GM18498 (cell line): ENCODE measurements around the gene COPS7A.
A peak's percentile ranks its signal among the peaks of the same experiment; 100 is the strongest.

Experiments used
- ATAC-seq: cut with Tn5 transposase; IDR thresholded peaks from one replicate; pipeline ENCODE4 v1.9.1; 2021; ENCODE audit warnings: mild to moderate bottlenecking, moderate library complexity; ENCODE audit not compliant: unreplicated experiment

COPS7A gene

GRCh38 chr12:6748761-6749160, 24.9 kb downstream of the COPS7A start:
- no peak for ATAC-seq

DNA sequence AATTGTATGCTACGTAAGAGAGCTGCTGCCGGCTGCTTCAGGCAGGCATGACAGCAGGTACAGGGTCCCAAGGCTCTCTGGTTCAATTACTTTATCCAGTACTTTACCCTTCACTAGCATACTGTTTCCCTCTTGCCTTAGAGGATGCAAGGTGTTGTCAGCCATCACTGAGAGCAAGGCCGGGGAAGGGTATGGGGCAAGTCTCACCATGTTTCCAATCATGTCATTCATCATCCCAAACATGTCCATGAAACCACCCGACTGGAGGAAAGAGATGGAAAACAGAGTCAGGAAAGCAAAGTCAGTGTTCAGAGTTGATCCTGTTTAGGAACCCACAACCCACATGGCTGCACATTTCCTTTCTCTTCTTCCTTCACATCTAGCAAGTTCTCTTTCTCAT, 26.7 kb downstream of the COPS7A start:
- no peak for ATAC-seq

DNA sequence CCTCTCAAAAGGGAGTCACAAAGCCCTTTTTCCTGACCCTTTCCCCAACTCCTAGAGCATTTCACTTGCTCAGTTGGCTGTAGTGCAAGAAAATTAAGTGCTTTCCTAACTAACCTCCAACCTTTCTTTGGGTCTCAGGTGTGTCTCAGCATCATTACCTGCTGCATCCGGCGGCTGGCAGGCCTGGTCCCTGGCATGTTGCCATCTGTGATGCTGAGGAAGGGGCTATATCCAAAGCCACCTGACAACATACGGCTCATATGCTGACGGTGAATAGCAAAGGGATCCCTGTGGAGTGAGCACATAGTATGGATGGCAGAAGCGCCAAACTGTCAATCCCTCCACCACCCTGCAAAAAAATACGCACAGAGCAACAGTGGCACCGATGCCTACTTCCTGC, 27.9 kb downstream of the COPS7A start:
- ATAC-seq = no peak

GRCh38 chr12:6752167-6752920, 28.5 kb downstream of the COPS7A start:
- no peak for ATAC-seq

GRCh38 chr12:6752921-6753771, 29.3 kb downstream of the COPS7A start, which contains the start of gene MLF2:
TSS of gene MLF2 (minus strand) at chr12:6753141. CDS start at chr12:6752334, 807 bp downstream.
- peak; percentile 91 for ATAC-seq

DNA sequence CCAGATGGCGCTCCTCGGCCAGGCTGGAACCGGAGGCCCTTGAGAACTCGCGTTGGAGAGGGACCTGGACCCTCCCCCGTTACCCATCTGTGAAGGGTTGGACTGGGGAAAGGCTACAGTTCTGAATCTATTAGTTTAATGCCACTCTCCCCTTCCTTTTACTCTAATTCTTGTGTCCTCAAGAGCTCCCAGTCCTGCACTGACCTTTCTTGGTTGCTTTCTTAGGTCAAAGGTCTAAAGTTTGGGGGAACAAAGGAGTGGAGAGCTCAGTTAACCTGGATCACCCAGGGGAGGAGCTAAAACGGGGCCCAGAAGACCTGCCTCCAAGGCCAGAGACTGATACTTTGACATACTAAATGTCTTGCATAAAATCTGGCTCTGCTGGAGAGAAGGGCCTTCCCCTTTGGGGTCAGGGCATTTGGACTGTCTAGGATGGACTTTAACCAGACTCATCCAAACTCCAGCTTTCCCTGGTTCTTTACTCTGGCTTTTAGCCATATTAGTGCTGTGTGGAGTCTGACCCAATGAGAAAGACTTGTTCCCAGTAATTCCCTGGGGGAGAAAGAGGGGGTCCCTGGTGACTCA, 30.0 kb downstream of the COPS7A start:
- no peak for ATAC-seq

DNA sequence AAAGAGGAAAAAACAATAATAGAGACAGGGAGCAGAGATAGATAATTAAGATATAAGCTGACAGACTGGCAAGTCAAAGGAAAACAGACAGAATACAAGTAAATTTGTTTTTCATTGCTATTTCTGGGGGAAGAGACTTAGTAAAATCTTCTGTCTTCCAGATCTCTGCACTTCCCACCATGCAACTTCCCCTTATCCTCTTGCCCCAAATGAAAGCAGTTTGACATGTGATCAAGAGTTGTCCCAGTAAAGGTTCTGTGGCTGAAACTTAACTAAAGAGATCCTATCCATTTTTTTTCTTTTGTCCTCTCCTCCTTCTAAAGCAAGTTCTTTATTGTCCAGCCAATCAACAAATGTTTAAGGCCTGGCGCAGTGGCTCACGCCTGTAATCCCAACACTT, 30.6 kb downstream of the COPS7A start:
- no peak for ATAC-seq

DNA sequence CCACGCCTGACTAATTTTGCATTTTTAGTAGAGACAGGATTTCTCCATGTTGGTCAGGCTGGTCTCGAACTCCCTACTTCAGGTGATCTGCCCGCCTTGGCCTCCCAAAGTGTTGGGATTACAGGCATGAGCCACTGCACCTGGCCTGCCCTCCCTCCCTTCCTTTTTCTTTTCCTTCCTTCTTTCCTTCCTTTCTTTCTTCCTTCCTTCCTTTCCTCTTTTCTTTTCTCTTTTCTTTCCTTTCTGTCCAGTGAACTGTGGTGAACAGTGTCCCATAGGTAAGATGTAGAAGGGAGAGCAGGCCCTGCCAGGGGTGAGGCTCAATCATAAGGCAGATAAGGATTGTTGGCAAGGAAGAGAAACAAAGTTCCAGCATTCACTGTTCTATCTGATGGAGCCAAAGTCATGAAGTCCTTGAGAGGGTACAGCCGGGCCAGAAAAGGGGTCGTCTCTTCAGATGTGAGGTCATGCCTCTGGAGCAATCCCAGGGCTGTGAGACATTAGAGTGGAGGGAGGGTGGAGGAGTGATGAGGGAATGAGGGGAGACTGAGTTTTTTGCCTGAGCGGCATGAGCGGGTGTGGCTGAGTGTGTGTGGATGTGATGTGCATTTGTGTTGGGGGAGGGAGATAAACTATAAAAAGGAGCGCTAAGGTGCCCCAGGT, 33.3 kb downstream of the COPS7A start:
- no peak for ATAC-seq

DNA sequence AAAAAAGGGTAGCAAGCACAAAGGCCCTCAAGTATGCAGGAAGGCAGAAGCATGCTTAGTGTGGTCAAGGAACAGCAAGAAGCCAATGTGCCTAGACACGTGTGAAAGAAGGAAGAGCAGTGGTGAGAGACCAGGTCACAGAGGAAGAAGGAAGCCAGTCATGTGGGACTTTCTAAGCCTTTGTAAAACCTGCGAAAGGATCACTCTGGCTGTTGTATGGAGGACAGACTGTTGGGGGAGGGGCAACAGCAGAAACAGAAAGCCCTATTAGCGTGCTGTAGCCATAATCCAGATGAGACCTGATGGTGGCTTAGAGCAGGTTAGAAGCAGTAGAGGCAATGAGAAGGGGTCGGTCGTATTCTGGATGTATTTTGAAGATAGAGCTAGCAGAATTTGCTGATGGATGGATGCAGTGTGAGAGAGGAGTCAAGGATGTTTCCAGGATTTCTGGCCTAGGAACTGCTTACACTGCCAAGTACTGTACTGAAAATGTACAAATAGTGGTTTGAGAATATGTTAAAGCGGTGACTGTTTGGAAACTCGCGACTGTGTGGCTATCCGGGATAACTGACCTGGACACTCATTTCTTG, 34.8 kb downstream of the COPS7A start:
- no peak for ATAC-seq

GRCh38 chr12:6759741-6760140, 35.9 kb downstream of the COPS7A start:
- no peak for ATAC-seq

- no peak for ATAC-seq
These were observed 39.5 kb downstream of the COPS7A start for GRCh38 chr12:6763380-6763779.

- peak; percentile 77 for ATAC-seq
These were observed 40.4 kb downstream of the COPS7A start for GRCh38 chr12:6764011-6764828.

DNA sequence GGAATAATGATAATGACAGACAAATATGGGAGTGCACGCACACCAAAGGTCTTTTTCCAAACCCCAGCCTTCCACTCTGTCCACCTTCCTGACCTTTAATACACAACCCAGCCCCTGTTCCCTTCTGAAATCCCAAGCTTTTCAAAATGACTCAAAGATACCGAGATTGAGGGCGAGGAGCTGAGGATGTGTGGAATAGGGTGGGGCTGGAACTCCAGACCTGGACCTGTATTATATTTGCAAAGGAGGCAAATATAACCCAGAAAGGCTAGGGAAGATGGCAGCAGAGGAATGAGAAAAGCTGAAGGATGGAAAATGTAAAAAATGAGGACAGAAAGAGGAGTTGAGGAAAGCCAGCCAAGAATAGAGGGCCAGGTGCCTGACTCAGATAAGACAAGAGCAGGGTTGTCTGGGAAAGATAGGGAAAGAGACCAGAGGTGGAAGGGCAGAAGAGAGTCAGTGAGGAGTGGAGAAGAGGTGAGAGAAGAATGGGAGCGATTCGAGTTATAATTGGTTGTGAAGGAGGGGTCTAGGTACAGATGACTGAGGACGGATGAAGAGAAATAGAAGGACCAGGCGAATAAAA, 41.3 kb downstream of the COPS7A start:
- no peak for ATAC-seq

GRCh38 chr12:6765634-6766581, 42.1 kb downstream of the COPS7A start, which contains the start of gene PTMS:
TSS of gene PTMS (plus strand) at chr12:6766363. CDS start at chr12:6766706, 343 bp downstream.
- ATAC-seq = peak; percentile 30

GRCh38 chr12:6766651-6767349, 43.0 kb downstream of the COPS7A start:
- peak; percentile 50 for ATAC-seq

GRCh38 chr12:6767353-6768319, 43.8 kb downstream of the COPS7A start:
- ATAC-seq = no peak
